Spleen (tissue), 7 donors: Measurements from ENCODE around the gene RNASE7.

Experiments used
- CTCF ChIP-seq, 11 experiments: fragments of 200-600 bp in 7 of 11; fragments of 450-650 bp in 4 of 11; sonication (generic) in 4 of 11; IDR thresholded peaks in 8 of 11; conservative IDR thresholded peaks in 3 of 11; 1 replicate in 7 of 11; 2 replicates in 4 of 11; pipeline versions ENCODE4 v1.4.0 to v1.8.0; 2016 to 2021; ENCODE audit warnings: antibody characterized with exemption in 11 of 11, inconsistent platforms in 4 of 11, mild to moderate bottlenecking in 1 of 11
- POLR2A ChIP-seq, 3 donors: fragments of 450-650 bp; IDR thresholded peaks; one replicate each; pipeline ENCODE4 v1.5.1; 2017; ENCODE audit warnings: antibody characterized with exemption in 3 of 3, mild to moderate bottlenecking in 1 of 3
- POLR2AphosphoS5 ChIP-seq, 3 donors: sonication (generic); formaldehyde crosslinking; IDR thresholded peaks; one replicate each; pipeline ENCODE4 v1.5.1; 2017; ENCODE audit warnings: antibody characterized with exemption in 3 of 3
- donor health status: DM: no; HTN: no; CAD: no; lungs with moderate emphysema.
- donor health status: DM: no; HTN: no; CAD: no.
- donor health status: DM: no; HTN: no; CAD: no.

GRCh38 chr14:21032326-21033132 is 9.6 kb upstream of the RNASE7 start:
- no peak for TF ChIP-seq CTCF (IDR thresholded peaks at IDR 0.05 in 8 of 11, conservative IDR thresholded peaks at IDR 0.05 in 3 of 11)
- TF ChIP-seq POLR2A (IDR thresholded peaks at IDR 0.05): no peak
- TF ChIP-seq POLR2AphosphoS5 (IDR thresholded peaks at IDR 0.05): no peak
